Suprapubic skin (tissue), 4 donors: ENCODE results near the gene ZBTB20. TPM values are rescaled to one million over a fixed set of nuclear protein-coding genes. Genes with fewer than 3 reads are reported as not detected.
A peak's percentile ranks its signal among the peaks of the same experiment; 100 is the strongest.

ENCODE experiments used
- DNase-seq, 2 donors: peaks; one replicate each; pipeline ENCODE4 v3.0.0-alpha.2; 2019; ENCODE audit warnings: low spot score in 2 of 2
- H3K27ac ChIP-seq: fragments of 200-600 bp; sonication (generic); one replicate; pipeline ENCODE4 v1.5.1; 2019
- H3K27me3 ChIP-seq: fragments of 200-600 bp; sonication (generic); one replicate; pipeline ENCODE4 v1.5.1; 2019
- H3K36me3 ChIP-seq: fragments of 200-600 bp; sonication (generic); one replicate; pipeline ENCODE4 v1.5.1; 2019
- H3K4me1 ChIP-seq: fragments of 200-600 bp; sonication (generic); one replicate; pipeline ENCODE4 v1.5.1; 2019
- H3K4me3 ChIP-seq: fragments of 200-600 bp; sonication (generic); one replicate; pipeline ENCODE4 v1.5.1; 2019; ENCODE audit warnings: mild to moderate bottlenecking
- H3K9me3 ChIP-seq: fragments of 200-600 bp; sonication (generic); one replicate; pipeline ENCODE4 v1.5.1; 2019
- EP300 ChIP-seq: sonication (generic); formaldehyde crosslinking; IDR thresholded peaks from one replicate; pipeline ENCODE4 v1.6.1; 2017; ENCODE audit warnings: antibody characterized with exemption
- POLR2A ChIP-seq, 2 donors: fragments of 450-650 bp; IDR thresholded peaks; one replicate each; pipeline ENCODE4 v1.6.1; 2017; ENCODE audit warnings: antibody characterized with exemption in 2 of 2, mild to moderate bottlenecking in 2 of 2, moderate library complexity in 2 of 2
- POLR2AphosphoS5 ChIP-seq, 3 donors: sonication (generic); formaldehyde crosslinking; IDR thresholded peaks; one replicate each; pipeline ENCODE4 v1.6.1; 2017; ENCODE audit warnings: antibody characterized with exemption in 3 of 3
- WGBS: methylation state at CpG from one replicate; pipeline ENCODE4 v1.1.5; 2018; 5-methylcytosine and 5-hydroxymethylcytosine counted together
- total RNA-seq, 4 donors: library from RNA; depleted of rRNA; stranded (reverse); fragments of >200 nt; gene quantifications; one replicate each; pipeline ENCODE4 v1.1.0, GENCODE V29; 2016
- TF ChIP-seq, protein P1 (sequence below), 2 donors: fragments of 200-600 bp in 1 of 2; fragments of 450-650 bp in 1 of 2; sonication (generic) in 1 of 2; IDR thresholded peaks; one replicate each; pipeline ENCODE4 v1.5.1; 2016 to 2019; ENCODE audit warnings: antibody characterized with exemption in 2 of 2, mild to moderate bottlenecking in 1 of 2, moderate library complexity in 1 of 2

ZBTB20 gene
- total RNA-seq, 4 donors from 2014 or later = 23.6 to 77.2 (median 39.4) TPM

DNA sequence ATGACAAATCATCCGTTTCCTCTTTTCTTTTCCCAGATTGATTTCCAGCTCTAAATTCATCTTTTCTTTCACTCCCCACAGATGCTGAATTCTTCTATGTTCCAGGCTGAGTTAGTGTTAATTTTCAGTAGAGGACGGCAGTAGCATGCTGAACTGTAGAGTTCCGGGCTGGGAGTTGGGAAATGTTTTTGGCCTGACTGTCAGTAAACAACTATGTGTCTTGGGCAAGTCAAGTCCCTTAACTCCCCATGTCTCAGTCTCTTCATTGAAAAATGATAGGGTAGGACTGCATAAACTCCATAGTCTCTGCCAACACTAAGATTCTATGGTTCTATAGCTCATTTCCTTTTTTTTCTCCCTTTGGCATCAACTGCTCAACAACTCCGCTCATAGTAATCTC lies 519.3 kb downstream of the ZBTB20 start:
- H3K9me3 ChIP-seq = no peaks in the 10 kb centered on the region
- H3K4me3 ChIP-seq = no peak overlapping the region
- no peak for TF ChIP-seq POLR2AphosphoS5 (IDR thresholded peaks at IDR 0.05)
- TF ChIP-seq, protein P1, sequence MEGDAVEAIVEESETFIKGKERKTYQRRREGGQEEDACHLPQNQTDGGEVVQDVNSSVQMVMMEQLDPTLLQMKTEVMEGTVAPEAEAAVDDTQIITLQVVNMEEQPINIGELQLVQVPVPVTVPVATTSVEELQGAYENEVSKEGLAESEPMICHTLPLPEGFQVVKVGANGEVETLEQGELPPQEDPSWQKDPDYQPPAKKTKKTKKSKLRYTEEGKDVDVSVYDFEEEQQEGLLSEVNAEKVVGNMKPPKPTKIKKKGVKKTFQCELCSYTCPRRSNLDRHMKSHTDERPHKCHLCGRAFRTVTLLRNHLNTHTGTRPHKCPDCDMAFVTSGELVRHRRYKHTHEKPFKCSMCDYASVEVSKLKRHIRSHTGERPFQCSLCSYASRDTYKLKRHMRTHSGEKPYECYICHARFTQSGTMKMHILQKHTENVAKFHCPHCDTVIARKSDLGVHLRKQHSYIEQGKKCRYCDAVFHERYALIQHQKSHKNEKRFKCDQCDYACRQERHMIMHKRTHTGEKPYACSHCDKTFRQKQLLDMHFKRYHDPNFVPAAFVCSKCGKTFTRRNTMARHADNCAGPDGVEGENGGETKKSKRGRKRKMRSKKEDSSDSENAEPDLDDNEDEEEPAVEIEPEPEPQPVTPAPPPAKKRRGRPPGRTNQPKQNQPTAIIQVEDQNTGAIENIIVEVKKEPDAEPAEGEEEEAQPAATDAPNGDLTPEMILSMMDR (IDR thresholded peaks at IDR 0.05) = no peak
- TF ChIP-seq POLR2A (IDR thresholded peaks at IDR 0.05) = no peak
- TF ChIP-seq EP300 = no peak
- 72% methylated on average over 4 of the region's 4 CpGs for WGBS
- H3K27ac ChIP-seq = peak overlapping the region; percentile 93
- H3K27me3 ChIP-seq = no peaks in the 10 kb centered on the region
- peaks cover 28% of the 10 kb centered on the region for H3K4me1 ChIP-seq
- peak in 1 of 2 donors; percentile 74 for DNase-seq
- no peaks in the 10 kb centered on the region for H3K36me3 ChIP-seq

DNA sequence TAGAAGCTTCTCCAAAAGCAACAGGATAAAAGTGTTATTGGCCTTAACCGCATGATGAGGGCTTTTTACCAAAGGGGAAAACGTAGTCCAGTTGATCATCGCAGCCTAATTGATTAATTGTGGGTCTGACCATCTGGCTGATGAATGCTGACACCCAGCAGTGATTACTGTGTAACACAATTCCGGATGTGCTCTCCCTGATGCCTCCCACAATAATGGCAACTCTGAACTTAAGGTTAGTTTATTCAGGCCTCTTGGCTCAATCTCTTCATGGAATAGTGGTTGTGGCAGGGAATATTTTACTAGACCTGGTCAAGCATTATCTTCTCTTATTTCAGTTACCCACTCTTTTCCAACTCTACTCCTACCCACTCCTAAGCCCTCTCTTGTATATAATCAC lies 520.3 kb downstream of the ZBTB20 start:
- TF ChIP-seq EP300 = no peak
- no peak for TF ChIP-seq POLR2AphosphoS5 (IDR thresholded peaks at IDR 0.05)
- TF ChIP-seq, protein P1 (IDR thresholded peaks at IDR 0.05) = no peak
- TF ChIP-seq POLR2A (IDR thresholded peaks at IDR 0.05) = no peak
- 71% methylated on average over 4 of the region's 4 CpGs for WGBS
- H3K9me3 ChIP-seq = no peaks in the 10 kb centered on the region
- peaks cover 37% of the 10 kb centered on the region for H3K4me1 ChIP-seq
- no peak for DNase-seq
- H3K36me3 ChIP-seq = no peaks in the 10 kb centered on the region
- H3K4me3 ChIP-seq = no peak overlapping the region
- H3K27ac ChIP-seq = peak overlapping the region; percentile 93
- H3K27me3 ChIP-seq = no peaks in the 10 kb centered on the region

DNA sequence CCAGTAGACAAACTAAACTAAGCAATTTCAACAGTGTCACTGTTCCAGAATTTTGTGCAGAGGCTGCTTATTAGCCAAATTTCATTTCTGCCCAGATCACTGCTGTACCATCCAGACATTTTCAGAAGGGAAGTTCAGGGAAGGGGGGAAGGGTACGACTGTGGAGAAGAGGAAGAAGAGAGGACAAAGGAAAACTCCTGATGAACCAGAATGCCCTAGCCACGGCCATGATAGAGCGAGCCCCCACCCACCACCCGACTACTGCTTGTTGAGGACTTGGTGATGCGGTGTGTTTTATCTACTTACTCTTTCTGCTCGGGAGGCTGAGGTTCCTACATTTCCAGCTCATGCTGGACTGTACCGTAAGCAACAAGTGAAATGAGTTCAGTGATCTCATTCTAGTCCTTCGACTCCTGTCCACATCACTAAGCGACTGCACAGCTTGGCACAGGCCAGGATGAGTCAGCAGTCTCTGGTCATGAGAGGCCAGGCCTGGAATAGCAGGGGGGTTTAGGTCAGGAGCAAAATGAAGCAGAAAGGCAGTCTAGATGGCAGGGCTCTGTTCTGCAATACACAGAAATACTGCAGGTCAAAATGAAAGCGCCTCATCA lies 522.4 kb downstream of the ZBTB20 start:
- 55% methylated on average over 10 of the region's 10 CpGs for WGBS
- Histone ChIP-seq H3K4me3 (peak overlapping the region; percentile 42), H3K27me3 (no peaks in the 10 kb centered on the region), H3K9me3 (no peaks in the 10 kb centered on the region), H3K36me3 (no peaks in the 10 kb centered on the region), H3K4me1 (peaks cover 40% of the 10 kb centered on the region), H3K27ac (peak overlapping the region; percentile 93)
- peak; percentile 92 to 94 for DNase-seq
- TF ChIP-seq POLR2A (IDR thresholded peaks at IDR 0.05) (peak in 1 of 2 donors; percentile 71), POLR2AphosphoS5 (IDR thresholded peaks at IDR 0.05) (peak in 2 of 3 donors; percentile 69 to 94), EP300 (no peak)
- TF ChIP-seq, protein P1 (IDR thresholded peaks at IDR 0.05) = no peak

DNA sequence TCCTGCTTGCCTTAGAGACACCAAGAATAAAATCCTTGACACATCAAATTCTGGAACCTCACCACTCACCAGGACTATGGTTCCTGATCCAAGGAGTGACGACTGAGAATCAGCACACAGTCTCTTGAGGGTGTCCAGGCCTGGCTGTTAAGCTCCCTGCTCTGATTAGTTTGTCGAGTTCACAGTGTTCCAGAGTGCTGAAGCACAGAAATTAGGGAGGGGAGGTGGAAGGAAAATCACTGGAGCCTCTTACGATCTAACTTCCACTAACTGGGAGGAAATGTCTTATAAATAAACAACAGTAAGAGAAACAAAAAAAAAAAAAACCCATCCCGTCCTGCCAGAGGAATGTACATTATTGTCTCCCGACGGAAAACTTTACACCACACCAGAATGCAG lies 523.0 kb downstream of the ZBTB20 start:
- 40% methylated on average over 6 of the region's 6 CpGs for WGBS
- H3K4me1 ChIP-seq = peaks cover 40% of the 10 kb centered on the region
- no peaks in the 10 kb centered on the region for H3K36me3 ChIP-seq
- TF ChIP-seq POLR2AphosphoS5 (IDR thresholded peaks at IDR 0.05) = peak in 2 of 3 donors; percentile 18 to 46
- TF ChIP-seq, protein P1 (IDR thresholded peaks at IDR 0.05) = no peak
- H3K9me3 ChIP-seq = no peaks in the 10 kb centered on the region
- peak overlapping the region; percentile 93 for H3K27ac ChIP-seq
- peak; percentile 69 to 78 for DNase-seq
- H3K4me3 ChIP-seq = peak overlapping the region; percentile 42
- no peaks in the 10 kb centered on the region for H3K27me3 ChIP-seq

DNA sequence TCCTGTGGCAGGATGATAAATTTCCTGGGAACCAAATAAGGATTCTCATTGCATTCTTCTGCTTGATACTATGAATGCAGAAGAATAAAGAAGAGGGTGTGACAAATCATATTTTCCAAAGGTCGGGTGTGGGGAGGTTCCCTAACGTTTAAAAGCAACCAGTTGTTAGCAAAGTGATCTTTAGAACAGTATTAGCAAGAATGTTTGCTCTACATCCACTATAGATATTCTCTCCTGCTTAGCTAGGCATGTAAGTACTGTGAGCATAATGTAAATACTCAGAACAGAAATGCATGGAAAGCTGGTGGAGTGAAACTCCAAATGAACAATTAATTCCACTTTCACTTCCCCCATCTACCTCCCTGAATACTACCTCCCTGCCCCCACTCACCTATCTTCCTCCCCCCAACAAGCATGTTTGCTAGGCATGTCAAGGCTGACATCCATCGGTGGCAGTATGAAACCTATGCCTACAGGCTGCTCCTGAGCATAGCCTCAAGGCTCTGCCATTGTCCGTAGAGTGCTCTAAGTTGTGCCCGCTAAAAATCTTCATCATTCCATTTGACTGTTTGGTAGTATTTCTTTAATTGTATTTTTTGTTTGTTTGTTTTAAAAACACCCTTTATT lies 523.6 kb downstream of the ZBTB20 start:
- 45% methylated on average over 5 of the region's 5 CpGs for WGBS
- TF ChIP-seq POLR2A (IDR thresholded peaks at IDR 0.05) (no peak), POLR2AphosphoS5 (IDR thresholded peaks at IDR 0.05) (no peak), EP300 (no peak)
- TF ChIP-seq, protein P1 (IDR thresholded peaks at IDR 0.05) = no peak
- no peaks in the 10 kb centered on the region for H3K27me3 ChIP-seq
- no peaks in the 10 kb centered on the region for H3K9me3 ChIP-seq
- peak overlapping the region; percentile 42 for H3K4me3 ChIP-seq
- no peak for DNase-seq
- no peaks in the 10 kb centered on the region for H3K36me3 ChIP-seq
- peaks cover 40% of the 10 kb centered on the region for H3K4me1 ChIP-seq
- peak overlapping the region; percentile 93 for H3K27ac ChIP-seq
